OCI-LY7 (cell line): ENCODE results near the gene REC8. TPM values are rescaled to one million over a fixed set of nuclear protein-coding genes. Genes with fewer than 3 reads are reported as not detected.

Source experiments
- BruUV-seq: library from RNA; stranded (reverse); fragments of 400-500 nt; replicated peaks from 2 replicates; lab custom pipeline; 2021; lab: Mats Ljungman, UMichigan
- CTCF ChIA-PET: fragments of 300-600 bp; sonication (Branson Sonifier 250); formaldehyde crosslinking; loops from one replicate; lab custom pipeline; 2022; ENCODE audit warnings: antibody characterized with exemption; ENCODE audit not compliant: unreplicated experiment; lab: Charles Lee
- POLR2A ChIA-PET: fragments of 300-600 bp; sonication (Branson Sonifier 250); formaldehyde crosslinking; loops from one replicate; lab custom pipeline; 2022; ENCODE audit warnings: antibody characterized with exemption; lab: Charles Lee
- DNase-seq: peaks from one replicate; pipeline ENCODE4 v3.0.0-alpha.2; 2015; ENCODE audit warnings: low spot score
- H2AFZ ChIP-seq: fragments of 200-600 bp; sonication (generic), shearing (Covaris generic); 2 replicates; pipeline ENCODE4 v1.6.1; 2014; ENCODE audit warnings: mild to moderate bottlenecking, antibody characterized with exemption, low read length, moderate library complexity
- H3K27ac ChIP-seq: fragments of 200-600 bp; sonication (generic); 2 replicates; pipeline ENCODE4 v1.5.1; 2014; ENCODE audit warnings: mixed run types, low read depth, mild to moderate bottlenecking, moderate library complexity, low read length, inconsistent platforms; ENCODE audit not compliant: poor library complexity, severe bottlenecking
- H3K36me3 ChIP-seq: fragments of 200-600 bp; sonication (generic); 2 replicates; pipeline ENCODE4 v1.6.1; 2014; ENCODE audit warnings: mild to moderate bottlenecking, antibody characterized with exemption, low read length, moderate library complexity, mixed read lengths; ENCODE audit not compliant: insufficient read depth
- H3K4me1 ChIP-seq: fragments of 200-600 bp; sonication (generic); 2 replicates; pipeline ENCODE4 v1.5.1; 2014; ENCODE audit warnings: mild to moderate bottlenecking, low read length; ENCODE audit not compliant: insufficient read depth, poor library complexity, severe bottlenecking
- H3K4me2 ChIP-seq: fragments of 200-600 bp; sonication (generic); 2 replicates; pipeline ENCODE4 v1.6.1; 2014; ENCODE audit warnings: mild to moderate bottlenecking, low read length
- H3K4me3 ChIP-seq: fragments of 200-600 bp; sonication (generic); 2 replicates; pipeline ENCODE4 v1.5.1; 2014; ENCODE audit warnings: mild to moderate bottlenecking, low read depth, low read length; ENCODE audit not compliant: poor library complexity, severe bottlenecking
- H3K79me2 ChIP-seq: fragments of 200-600 bp; sonication (generic); 2 replicates; pipeline ENCODE4 v1.6.1; 2016; ENCODE audit warnings: low read depth, mild to moderate bottlenecking, low read length, moderate library complexity, mixed read lengths; ENCODE audit not compliant: insufficient read depth
- H3K9me2 ChIP-seq: fragments of 200-600 bp; sonication (generic); 2 replicates; pipeline ENCODE4 v1.6.1; 2016; ENCODE audit warnings: mild to moderate bottlenecking, low read length, mixed read lengths; ENCODE audit not compliant: insufficient read depth
- H3K9me3 ChIP-seq: fragments of 200-600 bp; sonication (generic); 2 replicates; pipeline ENCODE4 v1.6.1; 2014; ENCODE audit warnings: mild to moderate bottlenecking, mixed run types, low read length, mixed read lengths
- H4K20me1 ChIP-seq: fragments of 200-600 bp; sonication (generic); 2 replicates; pipeline ENCODE4 v1.6.1; 2014; ENCODE audit warnings: mild to moderate bottlenecking, antibody characterized with exemption, low read length, moderate library complexity, mixed read lengths; ENCODE audit not compliant: insufficient read depth
- EZH2phosphoT487 ChIP-seq: fragments of 200-600 bp; sonication (generic); IDR thresholded peaks from 2 replicates; pipeline ENCODE4 v1.6.1; 2018; ENCODE audit warnings: low read depth, borderline replicate concordance, mild to moderate bottlenecking, mixed run types, antibody characterized with exemption, low read length, moderate library complexity, mixed read lengths
- intact Hi-C: fragments of 100-400 bp; cut with micrococcal nuclease; formaldehyde crosslinking; loops from one replicate; pipeline ENCODE4 v1.10.0; 2022; ENCODE audit not compliant: unreplicated experiment
- total RNA-seq, 2 experiments: library from RNA; depleted of rRNA in 1 of 2; stranded (reverse); fragments of >200 nt in 1 of 2; shearing (Covaris generic) in 1 of 2; gene quantifications; 2 replicates each; pipeline ENCODE4 v1.2.3, GENCODE V29; 2014 to 2022
- TF ChIP-seq, protein P1 (sequence below): fragments of 200-600 bp; sonication (generic); conservative IDR thresholded peaks from 2 replicates; pipeline ENCODE4 v1.5.1; 2014; ENCODE audit warnings: mild to moderate bottlenecking, antibody characterized with exemption, low read length, moderate library complexity, mixed read lengths

REC8 gene
- total RNA-seq, 2 experiments from 2014 or later, result 9.8 to 14.2 TPM

DNA sequence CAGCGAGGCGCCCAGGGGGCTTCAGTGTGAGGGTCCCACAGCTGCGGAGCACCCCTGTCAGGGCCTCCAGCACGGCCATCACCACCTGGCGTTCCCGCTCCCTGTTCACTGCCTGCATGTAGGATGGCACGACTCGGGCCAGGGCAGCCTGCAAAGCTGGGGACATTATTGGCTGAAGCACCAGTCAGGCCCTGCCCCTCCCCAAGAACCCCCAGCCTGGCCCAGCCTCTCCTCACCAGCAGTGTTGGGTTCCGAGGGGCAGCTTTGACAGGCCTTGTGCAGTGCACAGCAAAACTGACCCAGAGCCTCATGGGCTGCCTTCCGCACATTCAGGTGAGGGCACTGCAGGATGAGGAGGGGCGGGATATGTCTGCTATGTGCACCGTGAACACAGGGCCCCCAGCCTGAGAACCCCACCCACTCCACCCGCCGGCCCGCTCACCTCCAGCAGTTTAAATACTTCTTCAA, 11.2 kb downstream of the REC8 start:
- no peak for TF ChIP-seq EZH2phosphoT487
- TF ChIP-seq, protein P1, sequence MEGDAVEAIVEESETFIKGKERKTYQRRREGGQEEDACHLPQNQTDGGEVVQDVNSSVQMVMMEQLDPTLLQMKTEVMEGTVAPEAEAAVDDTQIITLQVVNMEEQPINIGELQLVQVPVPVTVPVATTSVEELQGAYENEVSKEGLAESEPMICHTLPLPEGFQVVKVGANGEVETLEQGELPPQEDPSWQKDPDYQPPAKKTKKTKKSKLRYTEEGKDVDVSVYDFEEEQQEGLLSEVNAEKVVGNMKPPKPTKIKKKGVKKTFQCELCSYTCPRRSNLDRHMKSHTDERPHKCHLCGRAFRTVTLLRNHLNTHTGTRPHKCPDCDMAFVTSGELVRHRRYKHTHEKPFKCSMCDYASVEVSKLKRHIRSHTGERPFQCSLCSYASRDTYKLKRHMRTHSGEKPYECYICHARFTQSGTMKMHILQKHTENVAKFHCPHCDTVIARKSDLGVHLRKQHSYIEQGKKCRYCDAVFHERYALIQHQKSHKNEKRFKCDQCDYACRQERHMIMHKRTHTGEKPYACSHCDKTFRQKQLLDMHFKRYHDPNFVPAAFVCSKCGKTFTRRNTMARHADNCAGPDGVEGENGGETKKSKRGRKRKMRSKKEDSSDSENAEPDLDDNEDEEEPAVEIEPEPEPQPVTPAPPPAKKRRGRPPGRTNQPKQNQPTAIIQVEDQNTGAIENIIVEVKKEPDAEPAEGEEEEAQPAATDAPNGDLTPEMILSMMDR, result no peak
- no peaks in the 10 kb centered on the region for H3K9me3 ChIP-seq
- H3K4me3 ChIP-seq, result no peak overlapping the region
- intact Hi-C loops, result no loop called here
- no peak overlapping the region for H3K4me2 ChIP-seq
- CTCF ChIA-PET, result no interaction called here
- no peak overlapping the region for H2AFZ ChIP-seq
- BruUV-seq, result no TSS peak
- POLR2A ChIA-PET, result no interaction called here
- no peaks in the 10 kb centered on the region for H3K9me2 ChIP-seq
- no peaks in the 10 kb centered on the region for H4K20me1 ChIP-seq
- no peak for DNase-seq
- peaks cover 9% of the 10 kb centered on the region for H3K4me1 ChIP-seq
- peaks cover 11% of the 10 kb centered on the region; the same call in 1 of the 2 replicates for H3K79me2 ChIP-seq
- peaks cover 86% of the 10 kb centered on the region for H3K36me3 ChIP-seq
- H3K27ac ChIP-seq, result no peak overlapping the region

- no TSS peak for BruUV-seq
- H3K4me1 ChIP-seq, result peaks cover 15% of the 10 kb centered on the region
- no peak overlapping the region for H2AFZ ChIP-seq
- intact Hi-C loops, result no loop called here
- TF ChIP-seq, protein P1, result no peak
- TF ChIP-seq EZH2phosphoT487, result no peak
- H3K79me2 ChIP-seq, result peaks cover 11% of the 10 kb centered on the region; the same call in 1 of the 2 replicates
- H3K9me3 ChIP-seq, result no peaks in the 10 kb centered on the region
- H3K9me2 ChIP-seq, result no peaks in the 10 kb centered on the region
- ChIA-PET CTCF (no interaction called here), POLR2A (interaction anchor here (0.7 kb wide), 1 partner anchor 261 kb away, joined by 3 read pairs; no protein-coding TSS in a partner anchor)
- peaks cover 74% of the 10 kb centered on the region for H3K36me3 ChIP-seq
- no peak overlapping the region for H3K27ac ChIP-seq
- H4K20me1 ChIP-seq, result no peaks in the 10 kb centered on the region
- DNase-seq, result no peak
- H3K4me2 ChIP-seq, result no peak overlapping the region
- H3K4me3 ChIP-seq, result no peak overlapping the region
Observed at GRCh38 chr14:24184104-24184970, 12.5 kb downstream of the REC8 start.

GRCh38 chr14:24185026-24185425, 13.1 kb downstream of the REC8 start:
- Histone ChIP-seq H3K79me2 (peaks cover 11% of the 10 kb centered on the region; the same call in 1 of the 2 replicates), H3K4me2 (no peak overlapping the region), H3K27ac (no peak overlapping the region), H3K4me3 (no peak overlapping the region), H3K9me3 (no peaks in the 10 kb centered on the region), H2AFZ (no peak overlapping the region), H3K9me2 (no peaks in the 10 kb centered on the region), H4K20me1 (no peaks in the 10 kb centered on the region), H3K36me3 (peaks cover 70% of the 10 kb centered on the region), H3K4me1 (peaks cover 16% of the 10 kb centered on the region)
- DNase-seq, result no peak
- ChIA-PET POLR2A (no interaction called here), CTCF (no interaction called here)
- no TSS peak for BruUV-seq
- intact Hi-C loops, result no loop called here
- TF ChIP-seq, protein P1, result no peak
- TF ChIP-seq EZH2phosphoT487, result no peak
